K562 (cell line): Measurements from ENCODE around the gene EFNA1. TPM values are rescaled to one million over a fixed set of nuclear protein-coding genes. Genes with fewer than 3 reads are reported as not detected.

Experiments
- AFF4 ChIP-seq: sonication (generic); formaldehyde crosslinking; IDR thresholded peaks from 2 replicates; pipeline ENCODE4 v1.8.0; 2023; ENCODE audit warnings: mild to moderate bottlenecking, missing genetic modification reagents
- CBFA2T2 ChIP-seq: fragments of 450-650 bp; conservative IDR thresholded peaks from 2 replicates; pipeline ENCODE4 v1.6.1; 2017; ENCODE audit warnings: mild to moderate bottlenecking
- CSDE1 ChIP-seq, 2 experiments: fragments of 450-650 bp; IDR thresholded peaks; 2 replicates each; pipeline ENCODE4 v1.6.1; 2016; ENCODE audit warnings: mild to moderate bottlenecking in 1 of 2
- EGR1 ChIP-seq: fragments of 450-650 bp; conservative IDR thresholded peaks from 2 replicates; pipeline ENCODE4 v1.6.1; 2017; ENCODE audit warnings: mild to moderate bottlenecking
- JUND ChIP-seq, 2 experiments: IDR thresholded peaks; 2 replicates in 1 of 2; 3 replicates in 1 of 2; pipeline ENCODE4 v1.6.1; 2011; ENCODE audit warnings: borderline replicate concordance in 2 of 2, low read depth in 2 of 2, low read length in 2 of 2, improper control_type of control experiment in 1 of 2, missing biosample characterization in 1 of 2, missing genetic modification characterization in 1 of 2, missing genetic modification reagents in 1 of 2
- MAFF ChIP-seq: IDR thresholded peaks from 2 replicates; pipeline ENCODE4 v1.6.1; 2012; ENCODE audit warnings: low read length, improper control_type of control experiment
- NFIX ChIP-seq: fragments of 250-450 bp; sonication (Bioruptor Pico); IDR thresholded peaks from 2 replicates; pipeline ENCODE4 v1.4.0; 2020; ENCODE audit warnings: low read depth, mild to moderate bottlenecking, moderate library complexity
- SMAD4 ChIP-seq: fragments of 250-450 bp; sonication (Bioruptor Pico); conservative IDR thresholded peaks from 2 replicates; pipeline ENCODE4 v1.8.0; 2021; ENCODE audit warnings: inconsistent platforms, mild to moderate bottlenecking, moderate library complexity
- ZBTB33 ChIP-seq: sonication (generic); formaldehyde crosslinking; IDR thresholded peaks from 2 replicates; pipeline ENCODE4 v1.8.1; 2023; ENCODE audit warnings: mild to moderate bottlenecking, missing genetic modification reagents
- ZNF561 ChIP-seq: fragments of 450-650 bp; formaldehyde crosslinking; conservative IDR thresholded peaks from 2 replicates; pipeline ENCODE4 v1.4.0; 2020; ENCODE audit warnings: mild to moderate bottlenecking, moderate library complexity
- ZNF778 ChIP-seq: fragments of 450-650 bp; formaldehyde crosslinking; IDR thresholded peaks from 2 replicates; pipeline ENCODE4 v1.4.0; 2020; ENCODE audit warnings: mild to moderate bottlenecking, moderate library complexity
- polyA plus RNA-seq, 8 experiments: library from polyadenylated mRNA; depleted of rRNA in 4 of 8; stranded (reverse) in 5 of 8; unstranded in 3 of 8; fragments of >200 nt; fragmentation: Nextera tagmentation in 2 of 8; fragmentation: Illumina TruSeq in 1 of 8; extraction: Ambion mirVana in 2 of 8; extraction: Trizol in 1 of 8; gene quantifications; 2 replicates each; pipeline versions ENCODE4 v1.2.1 to v1.2.3, GENCODE V29; 2011 to 2014; ENCODE audit warnings: inconsistent platforms in 1 of 8, missing spikeins in 1 of 8
- total RNA-seq, 7 experiments: library from RNA; depleted of rRNA in 6 of 7; stranded (reverse); fragments of >200 nt in 6 of 7; fragmentation: Illumina TruSeq in 2 of 7; extraction: Trizol in 2 of 7; gene quantifications; 2 replicates each; pipeline versions ENCODE4 v1.2.1 to v1.2.3, GENCODE V29; 2011 to 2021; ENCODE audit warnings: low replicate concordance in 1 of 7
- TF ChIP-seq, protein P1 (sequence below): fragments of 250-450 bp; sonication (Bioruptor Pico); IDR thresholded peaks from 2 replicates; pipeline ENCODE4 v1.6.1; 2021; ENCODE audit warnings: mild to moderate bottlenecking
- TF ChIP-seq, protein P2 (sequence below), 2 experiments: IDR thresholded peaks; 2 replicates each; pipeline ENCODE4 v1.6.1; 2011; ENCODE audit warnings: borderline replicate concordance in 1 of 2, control low read depth in 1 of 2, low read depth in 1 of 2, low read length in 1 of 2, mild to moderate bottlenecking in 1 of 2, mixed read lengths in 1 of 2, moderate library complexity in 1 of 2; ENCODE audit not compliant: insufficient read depth in 1 of 2, insufficient read length in 1 of 2, poor library complexity in 1 of 2, severe bottlenecking in 1 of 2; ENCODE audit errors: extremely low read depth in 1 of 2
- TF ChIP-seq, protein P3 (sequence below): fragments of 450-650 bp; IDR thresholded peaks from 2 replicates; pipeline ENCODE4 v1.6.1; 2016; ENCODE audit warnings: borderline replicate concordance
- TF ChIP-seq, protein P4 (sequence below): fragments of 250-450 bp; sonication (Bioruptor Pico); IDR thresholded peaks from 2 replicates; pipeline ENCODE4 v1.8.0; 2022; ENCODE audit warnings: inconsistent platforms

The EFNA1 gene
- total and polyA plus RNA-seq, 9 of the 15 experiments (the other 6 are each of a cell fraction or from before 2014, with no cell fraction given): 2.1 to 9.3 (median 3.0) TPM

DNA sequence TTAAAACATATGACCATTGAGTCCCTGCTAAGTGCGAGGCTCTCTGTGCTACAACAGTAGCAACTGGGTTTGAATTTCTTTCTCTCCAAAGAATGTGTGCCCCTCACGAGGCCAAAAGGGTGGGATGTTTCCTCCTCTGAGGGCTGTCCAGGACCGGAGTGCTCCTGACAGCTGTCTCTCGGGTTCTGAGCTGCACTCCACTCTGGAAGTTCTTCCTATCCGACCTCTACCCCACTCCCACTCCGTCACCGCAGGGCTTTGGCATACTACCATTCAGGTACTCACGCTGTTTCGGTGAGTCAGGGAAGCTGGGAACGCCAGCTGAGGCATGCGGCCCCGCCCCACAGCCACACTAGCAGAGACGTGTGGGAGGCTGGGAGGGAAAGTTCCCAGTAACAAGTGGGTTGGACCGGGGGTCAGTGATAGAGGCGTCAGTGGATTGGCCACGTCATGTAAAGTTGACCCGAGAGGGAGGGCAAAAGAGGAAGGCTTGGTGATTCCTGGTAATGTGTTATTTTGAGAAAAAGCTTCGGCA lies 7.3 kb downstream of the EFNA1 start (continued):
- TF ChIP-seq, protein P1, sequence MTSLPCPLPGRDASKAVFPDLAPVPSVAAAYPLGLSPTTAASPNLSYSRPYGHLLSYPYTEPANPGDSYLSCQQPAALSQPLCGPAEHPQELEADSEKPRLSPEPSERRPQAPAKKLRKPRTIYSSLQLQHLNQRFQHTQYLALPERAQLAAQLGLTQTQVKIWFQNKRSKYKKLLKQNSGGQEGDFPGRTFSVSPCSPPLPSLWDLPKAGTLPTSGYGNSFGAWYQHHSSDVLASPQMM (CRISPR knock-in tag): no peak
- TF ChIP-seq CBFA2T2: no peak
- TF ChIP-seq SMAD4 (CRISPR knock-in tag): peak; percentile 84
- TF ChIP-seq ZBTB33 (CRISPR knock-in tag): no peak
- TF ChIP-seq, protein P2, sequence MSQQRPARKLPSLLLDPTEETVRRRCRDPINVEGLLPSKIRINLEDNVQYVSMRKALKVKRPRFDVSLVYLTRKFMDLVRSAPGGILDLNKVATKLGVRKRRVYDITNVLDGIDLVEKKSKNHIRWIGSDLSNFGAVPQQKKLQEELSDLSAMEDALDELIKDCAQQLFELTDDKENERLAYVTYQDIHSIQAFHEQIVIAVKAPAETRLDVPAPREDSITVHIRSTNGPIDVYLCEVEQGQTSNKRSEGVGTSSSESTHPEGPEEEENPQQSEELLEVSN (IDR thresholded peaks at IDR 0.05; ENCODE audit: borderline replicate concordance in 1 of 2, extremely low read depth in 1 of 2, insufficient read depth in 1 of 2, insufficient read length in 1 of 2, low read depth in 1 of 2, low read length in 1 of 2, poor library complexity in 1 of 2, severe bottlenecking in 1 of 2): peak; percentile 41 to 73
- no peak for TF ChIP-seq NFIX (CRISPR knock-in tag)
- no peak for TF ChIP-seq AFF4
- peak; percentile 5; the same call in 1 of the 2 replicates for TF ChIP-seq MAFF
- TF ChIP-seq, protein P3, sequence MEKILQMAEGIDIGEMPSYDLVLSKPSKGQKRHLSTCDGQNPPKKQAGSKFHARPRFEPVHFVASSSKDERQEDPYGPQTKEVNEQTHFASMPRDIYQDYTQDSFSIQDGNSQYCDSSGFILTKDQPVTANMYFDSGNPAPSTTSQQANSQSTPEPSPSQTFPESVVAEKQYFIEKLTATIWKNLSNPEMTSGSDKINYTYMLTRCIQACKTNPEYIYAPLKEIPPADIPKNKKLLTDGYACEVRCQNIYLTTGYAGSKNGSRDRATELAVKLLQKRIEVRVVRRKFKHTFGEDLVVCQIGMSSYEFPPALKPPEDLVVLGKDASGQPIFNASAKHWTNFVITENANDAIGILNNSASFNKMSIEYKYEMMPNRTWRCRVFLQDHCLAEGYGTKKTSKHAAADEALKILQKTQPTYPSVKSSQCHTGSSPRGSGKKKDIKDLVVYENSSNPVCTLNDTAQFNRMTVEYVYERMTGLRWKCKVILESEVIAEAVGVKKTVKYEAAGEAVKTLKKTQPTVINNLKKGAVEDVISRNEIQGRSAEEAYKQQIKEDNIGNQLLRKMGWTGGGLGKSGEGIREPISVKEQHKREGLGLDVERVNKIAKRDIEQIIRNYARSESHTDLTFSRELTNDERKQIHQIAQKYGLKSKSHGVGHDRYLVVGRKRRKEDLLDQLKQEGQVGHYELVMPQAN: peak; percentile 73; the same call in 1 of the 2 replicates
- TF ChIP-seq EGR1: peak; percentile 76
- peak; percentile 70 for TF ChIP-seq JUND (IDR thresholded peaks at IDR 0.05; ENCODE audit: borderline replicate concordance, low read depth, low read length)
- peak; percentile 71; the same call in 1 of the 3 replicates for TF ChIP-seq JUND (tag; IDR thresholded peaks at IDR 0.05; ENCODE audit: borderline replicate concordance, low read depth, low read length)
- no peak for TF ChIP-seq ZNF561
- no peak for TF ChIP-seq CSDE1 (IDR thresholded peaks at IDR 0.05)
- TF ChIP-seq ZNF778: no peak
- TF ChIP-seq, protein P4, sequence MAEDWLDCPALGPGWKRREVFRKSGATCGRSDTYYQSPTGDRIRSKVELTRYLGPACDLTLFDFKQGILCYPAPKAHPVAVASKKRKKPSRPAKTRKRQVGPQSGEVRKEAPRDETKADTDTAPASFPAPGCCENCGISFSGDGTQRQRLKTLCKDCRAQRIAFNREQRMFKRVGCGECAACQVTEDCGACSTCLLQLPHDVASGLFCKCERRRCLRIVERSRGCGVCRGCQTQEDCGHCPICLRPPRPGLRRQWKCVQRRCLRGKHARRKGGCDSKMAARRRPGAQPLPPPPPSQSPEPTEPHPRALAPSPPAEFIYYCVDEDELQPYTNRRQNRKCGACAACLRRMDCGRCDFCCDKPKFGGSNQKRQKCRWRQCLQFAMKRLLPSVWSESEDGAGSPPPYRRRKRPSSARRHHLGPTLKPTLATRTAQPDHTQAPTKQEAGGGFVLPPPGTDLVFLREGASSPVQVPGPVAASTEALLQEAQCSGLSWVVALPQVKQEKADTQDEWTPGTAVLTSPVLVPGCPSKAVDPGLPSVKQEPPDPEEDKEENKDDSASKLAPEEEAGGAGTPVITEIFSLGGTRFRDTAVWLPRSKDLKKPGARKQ: no peak
